SIG-M5 treated with dmso at 0.1 percent for 504 hours (cell line): ENCODE results near the gene IER2.
"Not testable (repeated sequence)": the region's sequence is repeated elsewhere in the genome, so short reads cannot be mapped to it uniquely, and the experiment has no call there.

Experiments used
- DNase-seq: peaks from one replicate; lab custom pipeline; 2025; ENCODE audit not compliant: unreplicated experiment; lab: John Stamatoyannopoulos, UW

Gene IER2

GRCh38 chr19:13138171-13138915 lies 11.9 kb upstream of the IER2 start:
- no peak for DNase-seq

DNA sequence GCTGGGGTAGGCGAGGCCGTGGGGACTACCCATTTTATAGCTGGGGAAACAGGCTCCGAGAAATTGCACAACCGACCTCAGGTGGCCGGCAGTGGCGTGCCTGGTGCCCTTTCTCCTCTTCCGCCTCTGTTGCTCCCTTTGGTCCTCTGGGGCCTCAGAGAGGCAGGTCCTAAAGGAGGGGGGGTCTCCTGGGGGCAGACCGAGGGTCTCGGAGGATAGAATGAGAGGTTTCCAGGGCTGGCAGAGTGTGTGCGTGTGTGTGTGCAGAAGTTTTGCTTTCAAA lies 11.4 kb upstream of the IER2 start:
- no peak for DNase-seq

GRCh38 chr19:13139633-13140311 lies 10.4 kb upstream of the IER2 start:
- no peak for DNase-seq

DNA sequence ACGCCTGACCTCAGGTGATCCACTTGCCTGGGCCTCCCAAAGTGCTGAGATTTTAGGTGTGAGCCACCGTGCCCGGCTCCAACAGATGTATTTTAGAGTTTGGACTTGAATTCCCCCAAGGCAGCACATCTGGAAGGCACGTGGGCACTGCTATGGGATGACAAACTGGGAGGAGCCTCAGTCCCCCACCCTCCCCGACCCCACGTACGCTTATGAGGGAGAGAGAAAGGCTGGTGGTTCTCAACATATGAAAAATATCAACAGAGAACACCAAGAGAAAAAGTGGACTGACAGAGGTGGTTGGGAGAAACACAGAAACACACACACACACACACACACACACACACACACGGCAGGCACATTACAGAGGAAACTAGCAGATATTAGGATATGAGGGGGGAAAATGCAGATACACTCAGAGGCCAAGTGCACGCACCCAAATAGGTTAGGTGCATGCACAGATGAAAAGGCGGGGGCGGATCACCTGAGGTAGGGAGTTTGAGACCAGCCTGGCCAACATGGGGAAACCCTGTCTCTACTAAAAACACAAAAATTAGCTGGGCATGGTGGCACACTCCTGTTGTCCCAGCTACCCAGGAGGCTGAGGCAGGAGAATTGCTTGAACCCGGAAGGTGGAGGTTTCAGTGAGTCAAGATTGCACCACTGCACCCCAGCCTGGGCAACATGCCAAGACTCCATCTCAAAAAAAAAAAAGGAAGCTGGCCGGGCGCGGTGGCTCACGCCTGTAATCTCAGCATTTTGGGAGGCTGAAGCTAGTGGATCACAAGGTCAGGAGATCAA lies 3.2 kb upstream of the IER2 start:
- peak; percentile 8 for DNase-seq

GRCh38 chr19:13149173-13149627 lies 1.0 kb upstream of the IER2 start:
- DNase-seq, result not testable (repeated sequence)

DNA sequence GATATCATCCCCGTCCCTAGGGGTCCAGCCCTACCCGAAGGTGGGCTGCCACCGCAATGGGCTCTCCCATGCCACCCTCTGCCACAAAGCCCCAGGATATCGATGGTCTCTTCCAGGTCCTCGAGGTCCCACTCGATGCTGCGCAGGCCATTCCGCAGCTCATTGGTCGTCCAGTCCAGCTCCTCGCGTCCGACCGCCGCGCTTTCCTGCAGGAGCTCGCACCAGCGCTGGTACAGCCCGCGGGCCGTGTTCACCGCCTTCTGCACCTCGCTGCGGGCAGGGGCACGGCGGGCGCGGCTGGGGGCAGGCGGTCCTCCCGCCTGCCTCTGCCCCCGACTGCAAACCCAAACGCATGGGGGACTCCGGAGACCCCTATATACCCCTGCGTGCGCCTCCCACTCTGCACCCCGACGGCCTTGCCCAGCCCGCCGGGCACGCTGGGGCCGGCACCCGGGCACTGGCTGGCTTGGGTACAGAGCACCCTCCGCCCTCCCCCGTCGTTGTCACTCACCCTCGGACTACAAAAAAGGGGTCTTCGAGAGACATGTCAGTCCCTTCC lies 504 bp upstream of the IER2 start:
- DNase-seq, result peak; percentile 46

GRCh38 chr19:13150931-13151604 lies 857 bp downstream of the IER2 start:
- DNase-seq, result peak; percentile 46

GRCh38 chr19:13151605-13152355 lies 1.6 kb downstream of the IER2 start:
- DNase-seq, result peak; percentile 98

DNA sequence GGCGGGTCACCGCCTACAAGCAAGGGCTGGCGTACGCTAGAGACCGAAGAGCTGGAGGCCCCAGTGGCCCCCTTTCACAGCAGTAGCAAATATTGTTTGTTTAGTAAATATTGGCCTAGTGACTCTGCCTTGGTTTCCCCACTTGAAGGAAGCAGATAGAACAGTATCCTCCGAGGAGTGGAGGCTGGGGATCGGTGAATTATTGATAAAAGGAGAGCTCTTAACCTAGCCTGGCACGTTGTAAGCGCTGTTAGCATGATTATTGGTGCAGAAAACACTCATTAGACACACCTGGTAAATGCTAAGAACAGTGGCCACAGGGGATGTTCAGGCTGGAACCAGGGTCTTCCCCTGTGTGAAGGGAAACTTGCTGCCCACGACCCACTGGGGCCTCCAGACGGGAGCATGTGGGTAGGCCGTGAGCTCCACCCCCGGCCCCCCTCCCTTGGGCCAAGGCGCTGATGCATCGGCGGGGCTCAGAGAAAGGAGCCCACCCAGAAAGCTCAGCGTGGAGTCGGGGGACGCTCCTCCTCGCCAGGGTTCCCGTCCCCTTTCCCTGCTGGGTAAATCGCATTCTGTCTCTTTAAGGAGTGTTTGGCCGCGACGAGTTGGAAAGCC lies 2.3 kb downstream of the IER2 start:
- DNase-seq, result no peak

DNA sequence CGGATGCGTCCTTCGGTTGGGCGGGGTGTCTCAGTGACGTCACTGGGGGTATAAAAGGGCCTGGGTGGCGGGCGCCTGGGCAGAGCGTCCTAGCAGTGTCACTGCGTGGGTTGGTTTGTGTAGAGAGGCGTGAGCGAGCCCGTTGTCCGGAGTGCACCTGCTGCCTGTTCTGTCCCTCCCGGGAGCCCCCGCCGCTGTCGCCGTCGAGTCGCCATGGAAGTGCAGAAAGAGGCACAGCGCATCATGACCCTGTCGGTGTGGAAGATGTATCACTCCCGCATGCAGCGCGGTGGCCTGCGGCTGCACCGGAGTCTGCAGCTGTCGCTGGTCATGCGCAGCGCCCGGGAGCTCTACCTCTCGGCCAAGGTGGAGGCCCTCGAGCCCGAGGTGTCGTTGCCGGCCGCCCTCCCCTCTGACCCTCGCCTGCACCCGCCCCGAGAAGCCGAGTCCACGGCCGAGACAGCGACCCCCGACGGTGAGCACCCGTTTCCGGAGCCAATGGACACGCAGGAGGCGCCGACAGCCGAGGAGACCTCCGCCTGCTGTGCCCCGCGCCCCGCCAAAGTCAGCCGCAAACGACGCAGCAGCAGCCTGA lies 2.9 kb downstream of the IER2 start:
- DNase-seq, result peak; percentile 89

GRCh38 chr19:13153569-13154240 lies 3.5 kb downstream of the IER2 start:
- DNase-seq, result peak; percentile 40

- peak; percentile 74 for DNase-seq
These were observed 4.1 kb downstream of the IER2 start for GRCh38 chr19:13154241-13154778.

GRCh38 chr19:13154911-13155471 lies 4.8 kb downstream of the IER2 start:
- DNase-seq, result peak; percentile 52

GRCh38 chr19:13155472-13156359 lies 5.5 kb downstream of the IER2 start:
- DNase-seq, result peak; percentile 75

DNA sequence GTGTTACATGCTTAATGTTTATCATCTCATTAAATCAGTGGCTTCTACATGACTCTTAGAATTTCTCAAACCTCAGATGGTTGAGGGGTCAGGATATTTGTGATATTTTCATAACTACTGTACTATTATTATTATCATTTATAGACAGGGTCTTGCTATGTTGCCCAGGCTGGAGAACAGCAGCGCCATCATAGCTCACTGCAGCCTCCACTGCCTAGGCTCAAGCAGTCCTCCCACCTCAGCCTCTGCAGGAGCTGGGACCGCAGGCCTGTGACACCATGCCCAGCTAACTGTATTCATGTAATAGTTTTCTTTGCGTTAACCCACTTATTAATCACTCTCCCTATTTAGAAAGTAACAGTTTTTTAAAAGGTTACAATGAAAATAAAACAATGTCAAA lies 9.5 kb downstream of the IER2 start:
- no peak for DNase-seq

DNA sequence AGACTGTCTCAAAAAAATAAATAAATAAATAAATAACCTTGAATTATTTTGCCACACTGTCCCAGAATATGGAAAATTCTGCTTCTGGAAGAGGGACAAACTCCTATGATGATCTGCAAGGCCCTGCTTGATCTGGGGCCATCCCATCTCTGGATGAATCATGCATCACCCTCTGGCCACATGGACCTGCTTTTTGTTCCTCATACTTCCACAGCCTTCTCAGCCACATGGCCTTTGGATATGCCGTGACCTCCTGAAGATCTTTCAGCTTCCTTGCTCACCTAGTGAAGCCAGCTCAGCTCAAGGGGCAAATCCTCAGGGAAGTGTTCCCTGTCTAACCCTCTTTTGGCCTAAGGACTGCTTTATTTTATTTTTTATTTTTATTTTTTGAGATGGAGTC lies 10.3 kb downstream of the IER2 start:
- DNase-seq, result no peak
